GM12878 (cell line): ENCODE data around the gene SMARCD3. TPM values are rescaled to one million over a fixed set of nuclear protein-coding genes. Genes with fewer than 3 reads are reported as not detected.

ENCODE experiments used
- CEBPB ChIP-seq, 2 experiments: fragments of 150-350 bp in 1 of 2; IDR thresholded peaks; 2 replicates each; pipeline ENCODE4 v1.6.1; 2012 to 2014; ENCODE audit warnings: low read depth in 2 of 2, low read length in 2 of 2, borderline replicate concordance in 1 of 2, inconsistent platforms in 1 of 2
- ELK1 ChIP-seq: IDR thresholded peaks from 2 replicates; pipeline ENCODE4 v1.6.1; 2012; ENCODE audit warnings: low read depth, low read length, improper control_type of control experiment
- GABPA ChIP-seq: IDR thresholded peaks from 2 replicates; pipeline ENCODE4 v1.6.1; 2014; ENCODE audit warnings: antibody characterized with exemption, low read depth, mild to moderate bottlenecking, inconsistent platforms
- IKZF2 ChIP-seq, 2 experiments: fragments of 450-650 bp; IDR thresholded peaks; 2 replicates each; pipeline ENCODE4 v1.6.1; 2017; ENCODE audit warnings: mild to moderate bottlenecking in 2 of 2, moderate library complexity in 2 of 2
- JUND ChIP-seq: IDR thresholded peaks from 2 replicates; pipeline ENCODE4 v1.6.1; 2012; ENCODE audit warnings: low read depth, mild to moderate bottlenecking, low read length, improper control_type of control experiment, moderate library complexity
- LARP7 ChIP-seq: fragments of 450-650 bp; IDR thresholded peaks from 2 replicates; pipeline ENCODE4 v1.6.1; 2017; ENCODE audit warnings: mild to moderate bottlenecking
- MLLT1 ChIP-seq: fragments of 450-650 bp; IDR thresholded peaks from 2 replicates; pipeline ENCODE4 v1.6.1; 2016; ENCODE audit warnings: mild to moderate bottlenecking
- MTA2 ChIP-seq: fragments of 450-650 bp; IDR thresholded peaks from 2 replicates; pipeline ENCODE4 v1.6.1; 2016; ENCODE audit warnings: low read depth, mild to moderate bottlenecking, moderate library complexity
- MXI1 ChIP-seq: fragments of 150-350 bp; IDR thresholded peaks from 2 replicates; pipeline ENCODE4 v1.6.1; 2011; ENCODE audit warnings: low read depth, mild to moderate bottlenecking, inconsistent platforms, low read length, improper control_type of control experiment
- NFIC ChIP-seq: IDR thresholded peaks from 2 replicates; pipeline ENCODE4 v1.6.1; 2012; ENCODE audit warnings: low read depth, mild to moderate bottlenecking, inconsistent platforms, low read length, moderate library complexity
- RELB ChIP-seq: fragments of 450-650 bp; IDR thresholded peaks from 2 replicates; pipeline ENCODE4 v1.6.1; 2017; ENCODE audit warnings: low read depth, mild to moderate bottlenecking, moderate library complexity
- SIX5 ChIP-seq: IDR thresholded peaks from 2 replicates; pipeline ENCODE4 v1.6.1; 2011; ENCODE audit warnings: mild to moderate bottlenecking, low read depth, low read length, moderate library complexity; ENCODE audit not compliant: severe bottlenecking
- TAF1 ChIP-seq: IDR thresholded peaks from 2 replicates; pipeline ENCODE4 v1.6.1; 2011; ENCODE audit warnings: mild to moderate bottlenecking, low read depth, low read length, borderline replicate concordance
- ZBTB4 ChIP-seq: fragments of 450-650 bp; formaldehyde crosslinking; IDR thresholded peaks from 2 replicates; pipeline ENCODE4 v1.4.0; 2022; ENCODE audit warnings: mild to moderate bottlenecking, moderate library complexity
- ZBTB40 ChIP-seq: fragments of 450-650 bp; IDR thresholded peaks from 2 replicates; pipeline ENCODE4 v1.6.1; 2016; ENCODE audit warnings: mild to moderate bottlenecking, moderate library complexity, borderline replicate concordance
- ZZZ3 ChIP-seq: IDR thresholded peaks from 2 replicates; pipeline ENCODE4 v1.6.1; 2011; ENCODE audit warnings: low read depth; ENCODE audit not compliant: control insufficient read depth, insufficient read length
- polyA plus RNA-seq, 11 experiments: library from polyadenylated mRNA; depleted of rRNA in 4 of 11; unstranded in 6 of 11; stranded (reverse) in 5 of 11; fragments of >200 nt; fragmentation: Nextera tagmentation in 4 of 11; fragmentation: Illumina TruSeq in 1 of 11; extraction: Ambion mirVana in 4 of 11; extraction: Trizol in 1 of 11; gene quantifications; 1 replicate in 1 of 11; 2 replicates in 10 of 11; pipeline versions ENCODE4 v1.2.1 to v1.2.3, GENCODE V29; 2011 to 2016; ENCODE audit warnings: inconsistent platforms in 2 of 11, missing spikeins in 2 of 11, low read depth in 1 of 11
- total RNA-seq, 4 experiments: library from RNA; depleted of rRNA in 3 of 4; stranded (reverse); fragments of >200 nt in 3 of 4; fragmentation: Illumina TruSeq in 1 of 4; extraction: Trizol in 1 of 4; gene quantifications; 2 replicates each; pipeline versions ENCODE4 v1.2.1 to v1.2.3, GENCODE V29; 2013 to 2021

SMARCD3 gene
- total and polyA plus RNA-seq, 10 of the 15 experiments (the other 5 are each of a cell fraction or from before 2014, with no cell fraction given), result 0.11 to 1.4 (median 0.16) TPM

GRCh38 chr7:151226875-151227782, 21.4 kb downstream of the SMARCD3 start, which contains the start of gene ABCF2 (continued):
- TF ChIP-seq IKZF2 (IDR thresholded peaks at IDR 0.05) (peak in 1 of 2 experiments; percentile 42; a peak in 2 of 4 replicates), MLLT1 (0 out of 2 replicates have a peak, but pooled peaks have one; percentile 33), JUND (no peak), MTA2 (no peak), MXI1 (peak; percentile 81), GABPA (0 out of 2 replicates have a peak, but pooled peaks have one; percentile 24), SIX5 (peak; percentile 91), CEBPB (IDR thresholded peaks at IDR 0.05; ENCODE audit: borderline replicate concordance in 1 of 2, low read depth in 2 of 2, low read length in 2 of 2) (peak in 1 of 2 experiments; percentile 92; a peak in 2 of 4 replicates), LARP7 (no peak), ZBTB40 (peak; percentile 67; the same call in 1 of the 2 replicates), ZZZ3 (no peak), ELK1 (no peak), NFIC (no peak), RELB (peak; percentile 75; the same call in 1 of the 2 replicates), ZBTB4 (no peak), TAF1 (0 out of 2 replicates have a peak, but pooled peaks have one; percentile 11)
